HG02870 (cell line): ENCODE data around the gene SLC51B.
"Not testable (repeated sequence)": the region's sequence is repeated elsewhere in the genome, so short reads cannot be mapped to it uniquely, and the experiment has no call there.

Experiments
- ATAC-seq: cut with Tn5 transposase; IDR thresholded peaks from one replicate; pipeline ENCODE4 v1.9.1; 2021; ENCODE audit warnings: mild to moderate bottlenecking, moderate library complexity; ENCODE audit not compliant: unreplicated experiment

SLC51B gene

DNA sequence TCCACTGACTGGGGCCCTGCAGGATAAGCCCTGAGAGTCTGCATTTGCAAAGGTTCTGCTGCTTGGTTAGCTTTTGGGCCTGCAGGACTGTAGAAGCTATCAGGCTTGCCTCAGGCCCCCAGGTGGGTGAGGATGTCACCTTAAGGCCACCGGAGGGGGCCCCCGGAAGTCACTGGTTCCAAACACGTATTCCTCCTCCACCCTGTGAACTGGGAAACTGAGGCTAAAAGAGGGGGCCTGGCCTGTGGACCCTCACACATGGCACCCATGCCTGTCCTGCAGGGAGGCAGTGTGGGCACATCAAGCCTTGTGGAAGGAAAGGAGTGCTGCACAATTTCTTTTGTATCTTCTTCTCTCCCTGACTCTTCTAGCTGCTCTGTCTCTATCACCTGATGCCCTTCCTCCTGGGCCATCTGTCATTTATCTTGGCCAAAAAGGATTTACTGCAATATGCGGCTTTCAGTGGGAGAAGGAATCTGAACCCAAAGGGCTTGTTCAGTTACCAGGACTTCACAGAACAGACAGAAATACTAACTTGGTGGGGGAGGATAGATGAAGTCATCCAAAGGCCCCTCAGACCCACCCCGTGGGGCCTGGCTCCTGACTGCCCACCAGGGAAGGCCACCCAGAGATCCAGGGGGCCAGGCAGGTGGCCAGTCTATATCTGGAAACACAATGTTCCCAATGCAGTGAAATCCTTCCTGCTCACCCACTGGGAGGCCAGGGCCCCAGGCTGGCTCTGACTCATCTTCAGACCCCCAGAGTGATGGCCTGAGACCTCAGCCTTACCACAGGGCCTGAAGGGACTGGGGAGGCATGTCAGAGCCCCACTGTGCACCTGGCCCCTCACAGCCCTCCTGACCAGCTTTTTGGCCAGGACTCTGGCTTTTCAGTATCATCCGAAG is 51.5 kb downstream of the SLC51B start:
- no peak for ATAC-seq

DNA sequence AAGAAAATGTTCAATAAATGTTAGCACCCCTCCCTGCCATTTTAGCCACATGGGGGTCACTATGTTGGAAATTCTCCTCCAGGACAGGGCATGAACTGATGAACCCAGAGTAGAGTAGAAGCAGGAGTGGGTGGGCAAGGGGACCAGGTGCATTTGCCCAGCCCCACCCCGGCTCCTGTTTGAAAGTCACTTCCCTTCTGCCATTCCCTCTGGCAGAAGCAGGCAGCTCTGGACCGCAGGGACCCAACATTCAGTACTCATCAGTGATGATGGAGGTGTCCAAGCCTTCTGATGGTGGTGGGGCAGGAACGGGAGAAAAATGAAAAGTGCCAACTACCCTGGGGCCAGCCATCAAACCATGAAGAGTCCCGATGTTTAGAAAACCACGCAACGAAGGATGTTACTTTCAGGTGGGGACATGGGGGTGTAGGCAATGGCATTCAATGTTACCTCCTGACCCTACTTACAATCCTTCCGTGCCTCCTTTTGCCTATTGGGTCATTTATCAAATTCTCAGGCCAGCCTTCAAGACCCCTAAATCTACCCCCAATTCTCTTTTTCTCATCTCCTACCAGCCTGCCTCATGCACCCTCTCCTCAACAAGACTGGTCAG is 52.6 kb downstream of the SLC51B start:
- no peak for ATAC-seq

DNA sequence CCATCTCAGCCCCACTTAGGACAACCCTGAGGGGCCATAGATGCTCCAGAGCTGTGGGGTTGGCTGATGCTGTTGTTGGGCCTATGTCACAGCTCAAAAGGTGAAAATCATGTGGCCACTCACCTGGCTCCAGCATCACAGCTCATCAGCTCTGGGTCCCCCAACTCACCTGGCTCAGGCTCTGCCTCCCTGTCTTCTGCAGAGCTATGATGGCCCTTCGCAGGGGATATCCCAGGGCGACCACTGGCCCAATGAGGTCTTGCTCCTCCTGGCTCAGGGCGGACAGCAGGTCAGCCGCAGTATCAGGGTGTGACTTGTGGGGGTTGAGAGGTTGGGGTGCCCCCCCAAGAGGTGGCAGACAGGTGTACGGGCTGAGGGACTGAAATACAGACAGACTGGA is 54.1 kb downstream of the SLC51B start:
- no peak for ATAC-seq

DNA sequence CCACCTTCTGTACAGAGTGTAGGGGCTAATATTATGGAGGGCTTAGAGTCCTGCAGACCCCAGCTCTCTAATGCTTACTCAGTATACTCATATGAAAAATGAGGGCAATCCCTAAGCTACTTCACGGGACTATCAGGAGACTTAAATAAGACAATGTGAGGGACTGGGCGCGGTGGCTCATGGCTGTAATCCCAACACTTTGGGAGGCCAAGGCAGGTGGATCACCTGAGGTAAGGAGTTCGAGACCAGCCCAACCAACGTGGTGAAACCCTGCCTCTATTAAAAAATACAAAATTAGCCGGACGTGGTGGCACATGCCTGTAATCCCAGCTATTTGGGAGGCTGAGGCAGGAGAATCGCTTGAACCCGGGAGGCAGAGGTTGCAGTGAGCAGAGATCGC is 54.6 kb downstream of the SLC51B start:
- ATAC-seq, result not testable (repeated sequence)

DNA sequence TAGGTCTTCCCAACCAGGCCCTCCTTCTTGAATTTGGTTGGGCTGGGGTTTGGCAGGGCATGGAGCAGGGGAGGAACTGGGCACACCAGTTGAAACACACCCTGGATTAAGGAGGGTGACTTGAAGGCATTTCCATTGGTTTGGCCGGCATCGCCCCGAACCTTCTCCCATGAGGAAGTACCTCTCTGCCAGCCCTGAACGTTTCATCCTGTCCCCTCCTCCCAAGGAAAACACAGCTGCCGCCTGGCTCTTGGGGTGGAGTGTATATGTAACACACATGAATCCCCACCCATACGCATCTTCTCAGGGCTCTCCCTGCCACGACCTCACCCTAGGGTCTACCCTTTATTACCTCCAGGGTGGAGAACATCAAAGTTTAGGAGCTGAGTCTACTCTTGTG is 55.3 kb downstream of the SLC51B start:
- no peak for ATAC-seq

DNA sequence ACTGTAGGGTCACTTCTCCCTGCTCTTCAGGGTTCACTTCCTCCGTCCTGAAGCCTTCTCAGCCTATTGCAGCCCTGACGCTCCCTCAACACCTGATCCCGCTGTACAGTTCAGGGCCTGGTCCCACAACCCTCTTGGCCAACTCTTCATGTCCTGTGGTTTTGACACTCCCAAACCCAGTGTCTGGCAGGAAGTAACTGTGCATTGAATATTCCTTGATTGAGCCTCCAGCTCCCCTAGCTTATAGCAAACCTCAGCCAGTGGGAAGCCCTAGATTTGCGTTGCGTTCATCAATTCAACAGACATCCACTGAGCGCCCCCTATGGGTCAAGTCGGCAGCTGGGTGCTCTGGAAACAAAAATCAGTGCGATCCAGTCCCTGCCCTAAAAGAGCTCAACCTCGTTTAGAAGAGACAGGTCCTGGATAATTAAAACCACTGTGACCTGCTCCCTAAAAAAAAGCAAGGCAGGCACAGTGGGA is 56.3 kb downstream of the SLC51B start:
- no peak for ATAC-seq

DNA sequence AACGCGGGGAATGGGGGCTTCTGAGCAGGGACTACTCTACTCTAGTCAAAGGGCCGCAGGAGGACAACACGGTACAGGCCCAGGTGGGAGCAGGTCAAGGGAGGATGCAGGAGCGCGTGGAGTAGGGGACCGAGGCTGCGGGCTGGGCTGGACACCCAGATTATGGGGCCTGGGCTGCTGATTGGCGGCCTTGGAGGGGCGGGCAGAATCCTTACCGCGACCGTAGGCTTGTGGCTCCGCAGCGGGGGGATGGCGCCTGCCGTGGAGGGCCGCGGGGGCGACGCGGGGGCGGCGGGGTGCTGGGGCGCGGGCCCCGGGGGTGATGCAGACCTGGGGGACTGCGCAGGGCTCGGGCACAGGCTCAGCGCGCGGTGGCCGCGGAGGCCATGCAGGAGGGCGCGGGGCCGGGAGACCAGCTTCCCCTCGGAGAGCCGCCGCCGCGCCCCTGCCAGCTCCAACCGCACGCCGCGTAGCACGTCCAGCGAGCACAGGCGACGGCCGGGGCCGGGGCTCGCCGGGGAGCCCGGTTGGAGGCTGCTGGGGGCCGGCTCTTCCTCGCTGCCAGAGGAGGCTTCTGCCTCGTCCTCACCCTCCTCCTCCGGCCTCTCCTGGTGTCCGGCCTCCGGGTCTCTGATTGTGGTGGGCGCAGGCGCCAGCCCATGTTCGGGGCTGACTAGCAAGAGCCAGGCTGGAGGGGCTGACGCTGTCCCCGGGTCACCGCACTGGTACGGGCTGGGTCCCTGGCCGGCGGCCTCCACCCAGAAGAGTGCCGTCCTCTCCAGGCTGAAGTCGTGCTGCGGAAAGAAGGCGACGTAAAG is 56.9 kb downstream of the SLC51B start:
- no peak for ATAC-seq

DNA sequence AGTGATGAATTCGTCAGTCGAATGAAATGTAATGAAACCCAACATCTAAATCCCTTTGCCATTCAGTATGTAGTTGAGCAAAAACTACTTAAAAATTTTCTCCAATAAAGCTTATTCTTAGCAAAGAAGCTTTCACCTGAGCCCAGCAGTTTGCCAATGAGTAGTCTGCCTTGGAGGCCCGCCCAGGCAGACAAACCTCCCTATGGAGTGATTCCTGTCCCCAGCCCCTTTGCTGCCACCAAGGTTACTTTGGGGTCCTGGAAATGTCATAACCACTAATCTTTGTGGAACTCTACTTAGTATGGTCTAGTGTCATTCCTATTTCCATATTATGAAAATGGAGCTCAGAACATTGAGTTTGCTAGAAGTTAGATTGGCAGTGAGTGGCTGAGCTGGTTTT is 57.7 kb downstream of the SLC51B start:
- ATAC-seq, result no peak
